OCI-LY7 (cell line): ENCODE results near the gene LPP. TPM values are rescaled to one million over a fixed set of nuclear protein-coding genes. Genes with fewer than 3 reads are reported as not detected.

Source experiments
- BruUV-seq: library from RNA; stranded (reverse); fragments of 400-500 nt; replicated peaks from 2 replicates; lab custom pipeline; 2021; lab: Mats Ljungman, UMichigan
- CTCF ChIA-PET: fragments of 300-600 bp; sonication (Branson Sonifier 250); formaldehyde crosslinking; loops from one replicate; lab custom pipeline; 2022; ENCODE audit warnings: antibody characterized with exemption; ENCODE audit not compliant: unreplicated experiment; lab: Charles Lee
- POLR2A ChIA-PET: fragments of 300-600 bp; sonication (Branson Sonifier 250); formaldehyde crosslinking; loops from one replicate; lab custom pipeline; 2022; ENCODE audit warnings: antibody characterized with exemption; lab: Charles Lee
- DNase-seq: peaks from one replicate; pipeline ENCODE4 v3.0.0-alpha.2; 2015; ENCODE audit warnings: low spot score
- H2AFZ ChIP-seq: fragments of 200-600 bp; sonication (generic), shearing (Covaris generic); 2 replicates; pipeline ENCODE4 v1.6.1; 2014; ENCODE audit warnings: mild to moderate bottlenecking, antibody characterized with exemption, low read length, moderate library complexity
- H3K27ac ChIP-seq: fragments of 200-600 bp; sonication (generic); 2 replicates; pipeline ENCODE4 v1.5.1; 2014; ENCODE audit warnings: mixed run types, low read depth, mild to moderate bottlenecking, moderate library complexity, low read length, inconsistent platforms; ENCODE audit not compliant: poor library complexity, severe bottlenecking
- H3K36me3 ChIP-seq: fragments of 200-600 bp; sonication (generic); 2 replicates; pipeline ENCODE4 v1.6.1; 2014; ENCODE audit warnings: mild to moderate bottlenecking, antibody characterized with exemption, low read length, moderate library complexity, mixed read lengths; ENCODE audit not compliant: insufficient read depth
- H3K4me1 ChIP-seq: fragments of 200-600 bp; sonication (generic); 2 replicates; pipeline ENCODE4 v1.5.1; 2014; ENCODE audit warnings: mild to moderate bottlenecking, low read length; ENCODE audit not compliant: insufficient read depth, poor library complexity, severe bottlenecking
- H3K4me2 ChIP-seq: fragments of 200-600 bp; sonication (generic); 2 replicates; pipeline ENCODE4 v1.6.1; 2014; ENCODE audit warnings: mild to moderate bottlenecking, low read length
- H3K4me3 ChIP-seq: fragments of 200-600 bp; sonication (generic); 2 replicates; pipeline ENCODE4 v1.5.1; 2014; ENCODE audit warnings: mild to moderate bottlenecking, low read depth, low read length; ENCODE audit not compliant: poor library complexity, severe bottlenecking
- H3K79me2 ChIP-seq: fragments of 200-600 bp; sonication (generic); 2 replicates; pipeline ENCODE4 v1.6.1; 2016; ENCODE audit warnings: low read depth, mild to moderate bottlenecking, low read length, moderate library complexity, mixed read lengths; ENCODE audit not compliant: insufficient read depth
- H3K9me2 ChIP-seq: fragments of 200-600 bp; sonication (generic); 2 replicates; pipeline ENCODE4 v1.6.1; 2016; ENCODE audit warnings: mild to moderate bottlenecking, low read length, mixed read lengths; ENCODE audit not compliant: insufficient read depth
- H3K9me3 ChIP-seq: fragments of 200-600 bp; sonication (generic); 2 replicates; pipeline ENCODE4 v1.6.1; 2014; ENCODE audit warnings: mild to moderate bottlenecking, mixed run types, low read length, mixed read lengths
- H4K20me1 ChIP-seq: fragments of 200-600 bp; sonication (generic); 2 replicates; pipeline ENCODE4 v1.6.1; 2014; ENCODE audit warnings: mild to moderate bottlenecking, antibody characterized with exemption, low read length, moderate library complexity, mixed read lengths; ENCODE audit not compliant: insufficient read depth
- CTCF ChIP-seq: fragments of 200-600 bp; sonication (generic); conservative IDR thresholded peaks from 2 replicates; pipeline ENCODE4 v1.5.1; 2014; ENCODE audit warnings: mild to moderate bottlenecking, antibody characterized with exemption, low read length, moderate library complexity, mixed read lengths
- EZH2phosphoT487 ChIP-seq: fragments of 200-600 bp; sonication (generic); IDR thresholded peaks from 2 replicates; pipeline ENCODE4 v1.6.1; 2018; ENCODE audit warnings: low read depth, borderline replicate concordance, mild to moderate bottlenecking, mixed run types, antibody characterized with exemption, low read length, moderate library complexity, mixed read lengths
- intact Hi-C: fragments of 100-400 bp; cut with micrococcal nuclease; formaldehyde crosslinking; loops from one replicate; pipeline ENCODE4 v1.10.0; 2022; ENCODE audit not compliant: unreplicated experiment
- total RNA-seq, 2 experiments: library from RNA; depleted of rRNA in 1 of 2; stranded (reverse); fragments of >200 nt in 1 of 2; shearing (Covaris generic) in 1 of 2; gene quantifications; 2 replicates each; pipeline ENCODE4 v1.2.3, GENCODE V29; 2014 to 2022

The LPP gene
- total RNA-seq, 2 experiments from 2014 or later = 10.9 to 119 TPM

- no peak for DNase-seq
- ChIA-PET CTCF (no interaction called here), POLR2A (no interaction called here)
- H3K9me3 ChIP-seq = no peaks in the 10 kb centered on the region
- H2AFZ ChIP-seq = no peak overlapping the region
- H3K4me2 ChIP-seq = no peak overlapping the region
- H3K9me2 ChIP-seq = no peaks in the 10 kb centered on the region
- intact Hi-C loops = no loop called here
- H4K20me1 ChIP-seq = no peaks in the 10 kb centered on the region
- H3K4me3 ChIP-seq = no peak overlapping the region
- BruUV-seq = no TSS peak
- H3K4me1 ChIP-seq = no peaks in the 10 kb centered on the region
- H3K79me2 ChIP-seq = no peaks in the 10 kb centered on the region
- TF ChIP-seq EZH2phosphoT487 (no peak), CTCF (no peak)
- H3K36me3 ChIP-seq = no peaks in the 10 kb centered on the region
- no peak overlapping the region for H3K27ac ChIP-seq
These were observed 530.3 kb downstream of the LPP start for GRCh38 chr3:188684276-188684675.

- ChIA-PET CTCF (no interaction called here), POLR2A (interaction anchor here (1.0 to 1.9 kb wide), 3 partner anchors 11 to 28 kb away, joined by 6 to 11 read pairs (median 6); no protein-coding TSS in a partner anchor)
- BruUV-seq = no TSS peak
These were observed 531.8 kb downstream of the LPP start for GRCh38 chr3:188685789-188686188.

More at GRCh38 chr3:188685789-188686188, 531.8 kb downstream of the LPP start:
- Histone ChIP-seq H3K36me3 (no peaks in the 10 kb centered on the region), H3K27ac (no peak overlapping the region), H3K4me3 (no peak overlapping the region), H3K4me1 (peaks cover 3% of the 10 kb centered on the region), H2AFZ (no peak overlapping the region), H3K79me2 (no peaks in the 10 kb centered on the region), H3K9me2 (no peaks in the 10 kb centered on the region), H3K9me3 (no peaks in the 10 kb centered on the region), H4K20me1 (no peaks in the 10 kb centered on the region), H3K4me2 (no peak overlapping the region)
- intact Hi-C loops = no loop called here
- DNase-seq = no peak
- no peak for TF ChIP-seq CTCF
